ENCODE results near the gene RFT1.

RFT1 gene

DNA sequence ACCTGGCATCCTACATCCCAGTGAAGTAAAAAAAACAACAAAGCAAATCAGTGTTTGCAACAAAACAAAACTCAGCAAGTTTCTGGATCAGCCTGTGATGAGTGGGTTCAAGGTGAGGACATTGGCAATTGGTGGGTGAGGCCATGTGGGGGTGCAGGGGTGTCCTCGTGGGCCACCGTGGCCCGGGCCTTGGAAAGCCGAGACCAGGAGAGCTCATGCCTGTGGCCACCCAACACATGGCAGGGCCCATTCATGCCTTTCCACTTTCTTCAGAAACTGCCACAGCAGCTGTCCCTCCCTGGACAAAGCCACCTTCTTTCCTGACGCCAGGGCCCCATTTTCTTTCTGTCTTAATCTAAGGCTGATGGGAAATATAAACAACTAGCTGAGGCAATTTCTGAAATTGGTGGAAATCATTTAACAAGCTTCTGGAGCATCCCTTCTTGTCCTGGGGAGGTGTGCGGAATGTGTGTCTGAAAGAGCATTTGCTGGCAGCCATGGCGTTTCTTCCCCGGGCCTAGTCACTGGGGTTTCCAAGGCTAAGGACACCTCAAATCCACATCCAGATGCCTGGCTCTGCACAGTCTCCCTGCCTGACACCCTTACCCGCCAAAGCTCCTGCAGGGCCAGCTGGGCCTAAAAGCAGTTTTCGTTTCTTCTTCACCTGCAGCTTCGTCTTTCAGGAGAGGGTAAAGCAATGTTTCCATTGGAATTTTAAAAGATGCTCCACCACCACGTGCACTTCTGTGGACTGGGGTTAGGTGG, 50.3 kb downstream of the RFT1 start:
- no peak for DNase-seq (ENCODE audit: low read depth, low spot score)
- CTCF ChIA-PET: interaction anchor here (0.8 to 2.4 kb wide), 5 partner anchors 9 to 185 kb away, joined by 3 to 9 read pairs (median 3); no protein-coding TSS in a partner anchor
- POLR2A ChIA-PET: no interaction called here
- TF ChIP-seq, protein P1, sequence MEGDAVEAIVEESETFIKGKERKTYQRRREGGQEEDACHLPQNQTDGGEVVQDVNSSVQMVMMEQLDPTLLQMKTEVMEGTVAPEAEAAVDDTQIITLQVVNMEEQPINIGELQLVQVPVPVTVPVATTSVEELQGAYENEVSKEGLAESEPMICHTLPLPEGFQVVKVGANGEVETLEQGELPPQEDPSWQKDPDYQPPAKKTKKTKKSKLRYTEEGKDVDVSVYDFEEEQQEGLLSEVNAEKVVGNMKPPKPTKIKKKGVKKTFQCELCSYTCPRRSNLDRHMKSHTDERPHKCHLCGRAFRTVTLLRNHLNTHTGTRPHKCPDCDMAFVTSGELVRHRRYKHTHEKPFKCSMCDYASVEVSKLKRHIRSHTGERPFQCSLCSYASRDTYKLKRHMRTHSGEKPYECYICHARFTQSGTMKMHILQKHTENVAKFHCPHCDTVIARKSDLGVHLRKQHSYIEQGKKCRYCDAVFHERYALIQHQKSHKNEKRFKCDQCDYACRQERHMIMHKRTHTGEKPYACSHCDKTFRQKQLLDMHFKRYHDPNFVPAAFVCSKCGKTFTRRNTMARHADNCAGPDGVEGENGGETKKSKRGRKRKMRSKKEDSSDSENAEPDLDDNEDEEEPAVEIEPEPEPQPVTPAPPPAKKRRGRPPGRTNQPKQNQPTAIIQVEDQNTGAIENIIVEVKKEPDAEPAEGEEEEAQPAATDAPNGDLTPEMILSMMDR (IDR thresholded peaks at IDR 0.05; ENCODE audit: insufficient read depth, low read length, missing control alignments): no peak
- H3K4me3 ChIP-seq (ENCODE audit: low read depth, low read length): no peak overlapping the region

DNA sequence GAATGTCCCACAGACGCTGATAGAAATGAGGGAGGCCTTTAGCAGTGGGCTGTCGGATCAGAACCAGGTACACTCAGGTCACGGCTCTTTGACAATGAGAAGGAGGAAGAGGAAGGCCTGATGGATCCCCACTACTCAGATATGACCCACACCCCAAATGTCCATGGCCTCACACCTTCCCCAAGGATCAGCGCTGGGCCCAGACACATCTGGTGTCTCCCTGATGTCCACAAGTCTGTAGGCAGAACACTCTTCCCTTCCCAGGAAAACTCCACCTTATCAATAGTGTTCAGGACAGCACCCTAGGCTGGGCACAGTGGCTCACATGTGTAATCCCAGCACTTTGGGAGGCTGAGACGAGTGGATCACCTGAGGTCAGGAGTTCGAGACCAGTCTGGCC, 51.1 kb downstream of the RFT1 start:
- TF ChIP-seq, protein P1 (IDR thresholded peaks at IDR 0.05; ENCODE audit: insufficient read depth, low read length, missing control alignments): no peak

GRCh38 chr3:53078656-53079055, 51.6 kb downstream of the RFT1 start:
- ChIA-PET POLR2A (no interaction called here), CTCF (interaction anchor here (1.1 to 2.4 kb wide), 2 partner anchors 36 to 337 kb away, joined by 4 to 6 read pairs; no protein-coding TSS in a partner anchor)
- TF ChIP-seq, protein P1 (IDR thresholded peaks at IDR 0.05; ENCODE audit: insufficient read depth, low read length, missing control alignments): no peak
- no peak for DNase-seq (ENCODE audit: low read depth, low spot score)
- no peak overlapping the region for H3K4me3 ChIP-seq (ENCODE audit: low read depth, low read length)

More for the DNA sequence above, 51.1 kb downstream of the RFT1 start:
- no peak overlapping the region for H3K4me3 ChIP-seq (ENCODE audit: low read depth, low read length)
- ChIA-PET POLR2A (no interaction called here), CTCF (interaction anchor here (0.8 to 2.4 kb wide), 6 partner anchors 8 to 337 kb away, joined by 3 to 9 read pairs (median 4); no protein-coding TSS in a partner anchor)
- DNase-seq (ENCODE audit: low read depth, low spot score): no peak

DNA sequence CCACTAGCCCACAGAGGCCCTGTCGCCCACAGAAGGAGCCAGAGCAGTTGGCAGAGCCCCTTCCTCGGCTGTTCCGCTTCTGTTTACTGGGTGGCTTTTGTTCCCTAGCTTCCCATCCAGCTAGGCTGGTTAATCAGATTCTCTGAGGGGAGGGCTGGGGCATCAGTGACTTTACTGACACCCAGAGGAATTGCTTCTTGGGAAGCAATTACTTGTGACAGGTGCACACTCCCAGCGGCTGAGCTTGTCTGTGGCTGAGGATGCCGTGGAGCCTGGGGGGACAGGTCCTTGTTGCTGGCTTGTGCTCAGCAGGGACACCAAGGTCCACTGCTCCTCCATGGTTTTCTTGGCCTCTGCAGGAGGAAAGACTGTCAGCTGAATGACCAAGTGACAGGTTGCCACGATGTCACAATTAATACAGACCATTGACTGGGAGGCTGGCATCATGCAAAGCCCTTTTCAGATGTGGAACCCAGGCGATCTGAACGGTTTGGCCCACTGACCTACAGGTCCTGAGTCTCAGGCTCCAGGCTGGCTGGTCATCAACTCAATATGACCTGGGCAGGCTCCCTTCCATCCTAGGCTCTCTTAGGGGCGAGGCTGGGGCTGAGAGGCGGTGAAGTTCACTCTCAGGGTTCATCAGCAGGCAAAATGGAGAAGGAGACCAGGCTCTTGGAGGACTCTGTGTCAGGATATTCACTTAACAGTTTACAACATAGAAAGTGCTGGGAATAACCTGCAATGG, 52.6 kb downstream of the RFT1 start:
- TF ChIP-seq, protein P1 (IDR thresholded peaks at IDR 0.05; ENCODE audit: insufficient read depth, low read length, missing control alignments): no peak
- H3K4me3 ChIP-seq (ENCODE audit: low read depth, low read length): no peak overlapping the region
- DNase-seq (ENCODE audit: low read depth, low spot score): no peak
- ChIA-PET POLR2A (no interaction called here), CTCF (interaction anchor here (1.2 kb wide), 1 partner anchor 119 kb away, joined by 3 read pairs; no protein-coding TSS in a partner anchor)

GRCh38 chr3:53075743-53076140, 54.5 kb downstream of the RFT1 start:
- TF ChIP-seq, protein P1 (IDR thresholded peaks at IDR 0.05; ENCODE audit: insufficient read depth, low read length, missing control alignments): no peak
- H3K4me3 ChIP-seq (ENCODE audit: low read depth, low read length): no peak overlapping the region
- DNase-seq (ENCODE audit: low read depth, low spot score): no peak
- ChIA-PET POLR2A (no interaction called here), CTCF (interaction anchor here (1.4 kb wide), 1 partner anchor 332 kb away, joined by 4 read pairs; no protein-coding TSS in a partner anchor)

All from AG04449 (cell line).